ENCODE measurements around the gene ZNF766.
"Not testable (repeated sequence)": the region's sequence is repeated elsewhere in the genome, so short reads cannot be mapped to it uniquely, and the experiment has no call there.

Gene ZNF766

DNA sequence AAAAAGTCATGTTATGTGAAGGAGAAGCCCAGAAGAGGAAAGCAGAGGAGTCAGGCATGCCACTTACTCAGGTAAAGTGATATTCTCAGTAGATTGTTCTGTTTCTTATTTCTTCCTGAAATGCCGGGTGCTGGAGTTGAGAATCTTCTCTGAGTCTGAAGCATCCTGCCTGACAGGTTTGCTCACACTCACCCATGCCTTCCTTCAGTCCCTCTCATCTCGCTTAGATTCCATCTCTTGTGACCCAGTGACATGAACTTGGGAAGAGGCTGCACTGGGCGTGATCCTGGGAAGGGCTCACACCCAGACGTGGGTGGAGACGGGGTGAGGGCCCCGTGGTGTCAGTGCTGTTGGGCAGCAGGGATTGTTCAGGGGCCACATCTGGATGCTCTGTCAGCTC, 8.1 kb downstream of the ZNF766 start:
- no peak for DNase-seq

DNA sequence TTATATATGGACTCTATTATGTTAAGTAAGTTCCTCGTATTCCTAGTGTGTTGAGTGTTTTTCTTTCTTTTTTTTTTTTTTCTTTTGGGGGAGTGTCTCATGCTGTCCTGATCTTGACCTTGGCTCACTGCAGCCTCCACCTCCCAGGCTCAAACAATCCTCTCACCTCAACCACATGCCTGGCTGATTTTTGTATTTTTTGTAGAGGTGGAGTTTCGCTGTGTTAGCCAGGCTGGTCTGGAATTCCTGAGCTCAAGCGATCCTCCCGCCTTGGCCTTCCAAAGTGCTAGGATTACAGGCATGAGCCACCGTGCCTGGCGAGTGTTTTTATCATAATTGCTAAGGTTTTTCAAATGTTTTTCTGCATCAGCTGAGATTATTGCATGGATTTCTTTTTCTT, 16.9 kb downstream of the ZNF766 start:
- DNase-seq, result no peak

DNA sequence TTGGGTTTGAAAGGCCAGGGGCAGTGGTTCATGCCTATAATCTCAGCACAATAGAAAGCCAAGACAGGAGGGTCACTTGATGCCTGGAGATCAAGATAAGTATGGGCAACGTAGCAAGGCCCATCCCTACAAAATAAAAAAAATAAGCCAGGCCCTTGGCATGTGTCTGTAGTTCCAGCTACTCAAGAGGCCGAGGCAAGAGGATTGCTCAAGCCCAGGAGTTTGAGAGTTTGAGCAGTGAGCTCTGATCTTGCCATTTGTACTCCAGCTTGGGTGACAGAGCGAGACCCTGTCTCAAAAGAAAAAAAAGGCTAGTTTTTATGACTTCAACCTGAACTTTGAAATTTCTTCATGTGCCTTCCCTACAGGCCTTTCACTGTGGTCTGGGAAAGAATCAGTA, 22.4 kb downstream of the ZNF766 start:
- DNase-seq, result no peak

DNA sequence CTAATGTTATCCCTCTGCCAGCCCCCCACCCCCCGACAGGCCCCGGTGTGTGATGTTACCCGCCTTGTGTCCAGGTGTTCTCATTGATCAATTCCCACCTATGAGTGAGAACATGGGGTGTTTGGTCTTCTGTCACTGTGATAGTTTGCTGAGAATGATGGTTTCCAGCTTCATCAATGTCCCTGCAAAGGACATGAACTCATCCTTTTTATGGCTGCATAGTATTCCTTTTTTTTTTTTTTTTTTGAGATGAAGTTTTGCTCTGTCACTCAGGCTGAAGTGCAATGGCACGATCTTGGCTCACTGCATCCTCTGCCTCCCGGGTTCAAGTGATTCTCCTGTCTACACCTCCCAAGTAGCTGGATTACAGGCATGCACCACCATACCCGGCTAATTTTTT, 23.6 kb downstream of the ZNF766 start:
- DNase-seq, result not testable (repeated sequence)

DNA sequence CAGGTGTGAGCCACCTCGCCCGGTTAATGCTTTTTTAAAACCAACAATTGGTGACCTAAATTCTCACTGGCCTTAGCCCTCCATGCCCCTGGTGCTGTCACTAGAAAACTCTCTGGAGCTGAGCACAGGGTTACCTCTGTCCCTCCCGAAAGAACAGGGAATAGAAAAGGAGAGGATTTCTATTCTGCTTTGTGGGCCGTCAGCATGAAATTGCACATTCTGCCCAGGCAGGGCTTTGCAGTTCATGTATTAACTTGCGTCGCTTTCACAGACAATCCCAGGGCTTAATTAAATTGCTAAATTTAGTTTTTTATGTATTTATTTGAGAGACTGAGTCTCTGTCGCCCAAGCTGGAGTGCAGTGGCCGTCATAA, 27.0 kb downstream of the ZNF766 start:
- DNase-seq, result no peak

DNA sequence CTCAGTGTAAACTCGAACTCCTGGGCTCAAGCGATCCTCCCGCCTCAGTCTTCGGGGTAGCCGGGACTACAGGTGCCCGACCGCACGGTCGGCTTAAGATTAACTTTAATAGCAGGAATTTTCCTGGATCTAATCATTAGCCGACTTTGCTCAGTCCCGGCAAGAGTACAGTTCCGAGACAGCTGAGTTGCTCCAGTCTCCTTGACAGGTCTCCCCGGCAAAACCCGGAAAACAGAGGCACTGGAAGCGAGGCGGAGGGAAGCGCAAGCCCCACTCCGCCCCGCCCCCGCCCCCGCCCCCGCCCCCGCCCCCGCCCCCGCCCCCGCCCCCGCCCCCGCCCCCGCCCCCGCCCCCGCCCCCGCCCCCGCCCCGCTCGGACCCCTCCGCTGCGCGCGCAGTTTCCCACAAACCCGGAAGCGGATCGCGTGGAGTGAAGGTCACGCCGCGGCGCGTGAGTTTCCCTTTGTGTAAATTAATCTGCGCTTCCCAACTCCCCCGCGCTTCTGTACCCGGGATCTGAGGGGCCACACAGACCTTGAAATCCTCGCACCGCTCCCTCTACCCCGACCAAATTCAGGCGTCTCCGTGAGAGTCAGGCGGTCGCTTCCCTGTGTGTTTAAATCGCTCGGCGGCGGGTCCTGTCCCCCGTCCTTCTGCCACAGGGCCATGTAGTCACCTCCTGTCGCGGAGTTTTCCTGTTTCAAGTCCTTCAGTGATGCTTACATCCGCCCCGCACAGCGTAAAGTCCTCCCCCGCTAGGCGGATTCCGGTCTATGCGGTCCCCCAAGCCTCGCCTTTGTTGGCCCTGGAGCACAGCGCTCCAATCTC, 27.6 kb downstream of the ZNF766 start, which contains the start of gene ZNF480:
Gene ZNF480, plus strand, starts transcription at position 397 of the 828 bp plus-strand sequence. CDS start 3,244 bp downstream, outside the sequence.
- DNase-seq, result peak; percentile 70

DNA sequence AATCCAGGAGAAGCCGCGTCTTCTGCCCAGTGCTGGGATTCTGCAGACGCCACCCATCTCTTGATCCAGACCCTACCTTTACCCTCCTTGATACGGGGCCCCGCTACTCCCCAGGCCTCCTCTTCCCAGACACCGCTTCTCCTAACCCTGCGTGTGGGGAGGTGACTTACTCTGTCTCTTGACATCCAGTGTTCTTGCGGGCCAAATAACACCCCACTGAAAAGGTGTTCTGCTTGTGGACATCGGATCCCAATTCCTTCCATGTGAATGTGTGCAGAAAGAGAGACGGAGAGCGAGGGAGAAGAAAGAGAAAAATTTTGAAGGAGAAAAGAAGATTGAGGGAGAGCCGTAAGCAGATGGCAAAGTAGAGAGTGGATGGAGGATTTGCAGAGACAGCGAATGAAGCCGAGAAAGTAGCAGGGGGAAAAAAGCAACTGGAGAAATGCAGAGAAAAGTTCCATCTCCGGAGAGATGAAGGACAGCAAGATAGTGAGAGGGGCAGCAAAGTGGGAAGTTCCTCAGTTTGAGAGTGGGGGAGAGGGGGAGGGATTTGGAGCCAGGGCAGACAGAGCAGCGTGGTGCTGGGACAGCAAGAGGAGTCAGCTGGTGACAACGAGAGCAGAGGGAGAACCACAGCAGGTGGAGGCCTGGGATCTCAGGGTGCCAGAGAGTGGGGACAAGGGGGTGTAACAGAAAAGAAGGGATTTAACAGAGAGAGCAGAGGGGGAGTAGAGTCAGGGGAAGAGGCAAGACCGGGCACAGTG, 28.4 kb downstream of the ZNF766 start:
- no peak for DNase-seq

DNA sequence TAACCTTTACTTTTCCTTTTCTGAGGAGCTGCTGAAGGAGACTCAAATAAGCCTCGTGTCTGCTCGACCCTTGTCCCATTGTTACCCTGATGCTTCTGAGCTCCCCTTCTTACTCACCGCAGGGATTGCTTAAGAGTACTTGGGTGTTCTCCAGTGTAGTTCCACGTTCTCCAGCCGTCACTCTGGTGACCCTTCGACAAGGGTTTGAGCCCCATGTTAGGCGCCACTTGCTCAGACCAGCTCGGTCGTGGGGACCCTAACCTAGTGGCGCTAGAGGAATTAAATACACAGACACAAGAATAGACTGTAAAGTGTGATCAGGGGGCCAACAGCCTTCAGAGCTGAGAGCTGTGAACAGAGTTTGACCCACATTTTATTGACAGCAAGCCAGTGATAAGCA, 37.9 kb downstream of the ZNF766 start:
- no peak for DNase-seq

DNA sequence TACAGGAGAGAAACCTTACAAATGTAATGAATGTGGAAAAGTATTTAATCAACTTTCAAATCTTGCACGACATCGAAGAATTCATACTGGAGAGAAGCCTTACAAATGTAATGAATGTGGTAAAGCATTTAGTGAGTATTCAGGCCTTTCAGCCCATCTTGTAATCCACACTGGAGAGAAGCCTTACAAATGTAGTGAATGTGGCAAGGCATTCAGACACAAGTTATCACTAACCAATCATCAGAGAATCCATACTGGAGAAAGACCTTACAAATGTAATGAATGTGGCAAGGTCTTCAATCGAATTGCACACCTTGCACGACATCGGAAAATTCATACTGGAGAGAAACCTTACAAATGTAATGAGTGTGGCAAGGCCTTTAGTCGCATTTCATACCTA, 53.0 kb downstream of the ZNF766 start:
- no peak for DNase-seq

DNA sequence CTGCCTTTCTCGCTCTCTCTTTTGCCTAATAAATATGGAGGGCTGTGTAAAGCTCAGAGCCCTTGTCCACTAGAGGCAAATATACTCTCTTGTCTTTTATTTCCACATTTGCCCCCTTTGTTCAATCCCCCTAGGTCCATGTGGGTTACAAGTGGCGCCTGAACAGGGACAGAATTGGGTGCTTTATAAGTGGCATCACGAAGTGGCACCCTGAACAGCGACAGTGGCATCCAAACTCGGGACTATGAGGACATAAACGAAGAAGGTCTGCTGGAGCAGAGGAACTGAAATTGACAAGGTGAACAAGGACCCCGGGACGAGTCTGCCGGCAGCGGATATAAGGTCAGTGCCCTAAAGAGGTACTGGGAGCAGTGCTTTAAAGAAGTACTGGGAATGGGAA, 62.4 kb downstream of the ZNF766 start:
- DNase-seq, result no peak

DNA sequence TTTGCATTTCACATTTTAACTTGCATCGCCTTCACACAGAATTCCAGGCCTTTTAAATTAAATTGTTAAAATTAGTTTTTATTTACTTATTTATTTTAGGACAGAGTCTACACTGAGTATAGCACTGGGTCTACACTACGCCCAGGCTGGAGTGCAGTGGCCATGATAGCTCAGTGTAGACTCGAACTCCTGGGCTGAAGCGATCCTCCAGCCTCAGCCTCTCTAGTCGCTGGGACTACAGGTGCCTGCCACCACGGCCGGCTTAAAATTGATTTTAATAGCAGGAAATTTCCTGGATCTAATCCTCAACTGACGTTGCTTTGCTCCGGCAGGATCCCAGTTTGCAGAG, 66.4 kb downstream of the ZNF766 start:
- DNase-seq, result no peak

DNA sequence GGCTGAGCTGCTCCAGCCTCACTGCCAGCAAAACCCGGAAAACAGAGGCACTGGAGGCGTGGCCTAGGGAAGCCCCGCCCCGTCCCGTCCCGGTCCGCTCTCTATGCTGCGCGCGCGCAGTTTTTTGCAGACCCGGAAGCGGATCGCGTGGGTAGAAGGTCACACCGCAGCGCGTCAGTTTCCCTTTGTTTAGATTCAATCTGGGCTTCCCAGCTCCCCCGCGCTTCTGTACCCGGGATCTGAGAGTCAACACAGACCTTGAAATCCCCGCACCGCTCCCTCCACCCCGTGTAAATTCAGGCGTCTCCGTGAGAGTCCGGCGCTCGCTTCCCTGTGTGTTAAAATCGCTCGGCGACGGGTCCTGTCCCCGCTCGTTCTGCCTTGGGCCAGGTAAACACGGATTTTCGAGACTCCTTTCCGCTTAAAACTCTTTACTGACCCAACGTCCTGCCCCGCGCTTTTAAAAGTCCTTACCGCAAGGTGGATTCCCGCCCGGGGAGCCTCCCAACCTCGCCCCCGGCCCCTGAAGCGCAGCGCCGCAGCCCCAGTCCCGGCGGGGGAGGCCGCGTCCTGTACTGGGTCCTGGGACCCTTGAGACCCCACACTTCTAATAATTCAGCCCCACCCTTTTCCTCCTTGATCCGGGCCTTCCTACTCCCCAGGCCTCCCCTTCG, 66.9 kb downstream of the ZNF766 start, which contains the start of gene ZNF610:
Gene ZNF610, plus strand, starts transcription at position 127 of the 674 bp plus-strand sequence. CDS start 12,930 bp downstream, outside the sequence.
- peak; percentile 86 for DNase-seq

DNA sequence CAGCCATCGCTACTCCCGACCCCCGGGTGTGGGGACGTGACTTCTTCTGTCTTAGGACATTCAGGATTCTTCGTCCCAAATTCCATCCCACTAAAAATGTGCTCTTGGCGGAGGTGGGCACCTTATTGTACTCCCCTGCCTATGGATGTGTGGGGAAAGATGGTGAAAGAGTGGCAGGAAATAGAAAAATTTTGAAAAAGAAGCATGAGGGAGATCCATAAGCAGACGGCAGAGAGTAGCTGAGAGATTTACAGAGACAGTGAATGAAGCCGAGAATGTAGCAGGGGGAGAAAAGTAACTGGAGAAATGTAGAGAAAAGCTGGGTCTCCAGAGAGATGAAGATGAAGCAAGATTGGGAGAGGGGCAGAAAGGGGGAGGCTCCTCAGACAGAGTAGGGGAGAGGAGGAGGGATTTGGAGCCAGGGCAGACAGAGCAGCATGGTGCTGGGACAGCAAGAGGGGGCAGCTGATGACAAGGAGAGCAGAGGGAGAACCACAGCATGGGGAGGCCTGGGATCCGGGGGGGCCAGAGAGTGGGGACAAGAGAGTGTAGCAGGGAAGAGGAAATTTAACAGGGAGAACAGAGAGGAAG, 67.5 kb downstream of the ZNF766 start:
- no peak for DNase-seq

DNA sequence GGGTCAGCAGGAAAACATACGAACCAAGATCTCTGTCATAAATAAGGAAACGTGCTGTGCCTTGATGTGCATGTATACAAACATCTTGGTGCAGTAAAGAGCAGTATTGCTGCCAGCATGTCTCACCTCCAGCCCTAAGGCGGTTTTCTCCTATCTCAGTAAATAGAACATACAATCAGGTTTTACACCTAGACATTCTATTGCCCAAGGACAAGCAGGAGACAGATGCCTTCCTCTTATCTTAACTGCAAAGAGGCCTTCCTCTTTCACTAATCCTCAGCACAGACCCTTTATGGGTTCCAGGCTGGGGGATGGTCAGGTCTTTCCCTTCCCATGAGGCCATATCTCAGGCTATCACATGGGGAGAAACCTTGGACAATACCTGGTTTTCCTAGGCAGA, 69.6 kb downstream of the ZNF766 start:
- not testable (repeated sequence) for DNase-seq

DNA sequence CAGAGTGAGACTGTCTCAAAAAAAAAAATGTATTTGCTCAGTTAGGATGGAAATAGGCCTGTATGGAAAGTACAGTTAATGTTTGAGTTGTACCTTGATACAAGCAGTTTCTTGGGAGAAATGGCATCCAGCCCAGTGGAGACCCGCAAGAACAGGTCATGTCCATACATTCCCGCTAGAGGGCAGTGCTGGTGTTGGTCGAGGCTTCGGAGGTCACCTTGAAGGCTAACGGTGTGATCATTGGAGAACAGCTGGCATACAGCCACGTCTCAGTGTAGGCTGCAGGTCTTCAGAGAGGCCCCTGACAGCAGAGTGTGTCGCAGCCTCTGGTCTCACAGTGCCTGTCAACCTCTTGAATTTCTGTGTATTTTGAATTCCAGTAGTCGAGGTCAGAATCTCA, 74.2 kb downstream of the ZNF766 start:
- DNase-seq, result peak; percentile 24

DNA sequence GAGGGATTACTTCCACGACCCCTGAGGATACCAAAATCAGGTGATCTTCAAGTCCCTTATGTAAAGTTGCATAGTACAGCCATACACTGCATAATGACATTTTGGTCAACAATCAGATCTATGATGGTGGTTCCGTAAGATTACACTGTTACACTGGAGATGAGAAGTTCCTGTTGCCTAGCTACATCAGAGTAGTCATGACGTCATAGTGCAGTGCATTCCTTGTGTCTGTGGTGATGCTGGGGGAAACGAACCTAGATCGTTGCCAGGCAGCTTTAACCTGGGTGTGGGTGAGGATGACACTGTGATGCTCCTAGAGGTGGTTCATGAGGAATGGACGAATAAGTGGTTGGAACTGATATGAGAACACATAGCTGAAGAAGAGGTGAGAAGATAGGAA, 75.8 kb downstream of the ZNF766 start:
- no peak for DNase-seq

All from stimulated activated CD4-positive, alpha-beta T cell treated with anti-CD3 and anti-CD28 coated beads, Interleukin-12 subunit alpha, Interleukin-12 subunit beta, amount 100 ng/mL, for 4 hours (primary cell).